Trophoblast cell (in vitro differentiated cells and primary cell): ENCODE data around the gene UPF2.

Experiments
- DNase-seq, 2 donors: peaks; one replicate each; pipeline ENCODE4 v3.0.0-alpha.2; 2016
- H2AFZ ChIP-seq: 2 replicates; pipeline ENCODE4 v1.6.1; 2013; ENCODE audit warnings: low read length, moderate library complexity, mild to moderate bottlenecking; ENCODE audit not compliant: insufficient read depth, poor library complexity
- H2AK5ac ChIP-seq: 2 replicates; pipeline ENCODE4 v1.6.1; 2013; ENCODE audit warnings: mild to moderate bottlenecking, low read length
- H2BK120ac ChIP-seq: 2 replicates; pipeline ENCODE4 v1.6.1; 2013; ENCODE audit warnings: low read length, mild to moderate bottlenecking, moderate library complexity; ENCODE audit not compliant: insufficient read depth, poor library complexity
- H2BK12ac ChIP-seq: 2 replicates; pipeline ENCODE4 v1.6.1; 2013; ENCODE audit warnings: mild to moderate bottlenecking, low read length, moderate library complexity
- H2BK5ac ChIP-seq: 2 replicates; pipeline ENCODE4 v1.6.1; 2013; ENCODE audit warnings: low read length, low read depth, moderate library complexity, mild to moderate bottlenecking; ENCODE audit not compliant: poor library complexity
- H3K14ac ChIP-seq: 2 replicates; pipeline ENCODE4 v1.6.1; 2013; ENCODE audit warnings: mild to moderate bottlenecking, low read length
- H3K18ac ChIP-seq: 2 replicates; pipeline ENCODE4 v1.6.1; 2013; ENCODE audit warnings: mild to moderate bottlenecking, low read length
- H3K23ac ChIP-seq: 2 replicates; pipeline ENCODE4 v1.6.1; 2013; ENCODE audit warnings: low read length
- H3K27ac ChIP-seq: 2 replicates; pipeline ENCODE4 v1.5.1; 2013; ENCODE audit warnings: low read depth, mild to moderate bottlenecking, inconsistent platforms, low read length, moderate library complexity
- H3K27me3 ChIP-seq: 2 replicates; pipeline ENCODE4 v1.6.1; 2013; ENCODE audit warnings: inconsistent platforms, mild to moderate bottlenecking, low read length, moderate library complexity; ENCODE audit not compliant: insufficient read depth
- H3K36me3 ChIP-seq, 2 experiments: 1 replicate in 1 of 2; 2 replicates in 1 of 2; pipeline ENCODE4 v1.6.1; 2013; ENCODE audit warnings: low read length in 2 of 2, mild to moderate bottlenecking in 2 of 2, moderate library complexity in 1 of 2; ENCODE audit not compliant: insufficient read depth in 2 of 2, control insufficient read depth in 1 of 2
- H3K4ac ChIP-seq: 2 replicates; pipeline ENCODE4 v1.6.1; 2013; ENCODE audit warnings: low read depth, mild to moderate bottlenecking, low read length, moderate library complexity
- H3K4me1 ChIP-seq, 2 experiments: 1 replicate in 1 of 2; 2 replicates in 1 of 2; pipeline ENCODE4 v1.6.1; 2013; ENCODE audit warnings: low read length in 2 of 2, mild to moderate bottlenecking in 2 of 2, moderate library complexity in 1 of 2; ENCODE audit not compliant: insufficient read depth in 2 of 2, control insufficient read depth in 1 of 2
- H3K4me2 ChIP-seq: 2 replicates; pipeline ENCODE4 v1.6.1; 2013; ENCODE audit warnings: inconsistent platforms, mild to moderate bottlenecking, low read length, moderate library complexity
- H3K4me3 ChIP-seq: 2 replicates; pipeline ENCODE4 v1.5.1; 2013; ENCODE audit warnings: mild to moderate bottlenecking, low read depth, low read length, inconsistent platforms
- H3K79me1 ChIP-seq: one replicate; pipeline ENCODE4 v1.6.1; 2013; ENCODE audit warnings: low read length
- H3K79me2 ChIP-seq: 2 replicates; pipeline ENCODE4 v1.6.1; 2013; ENCODE audit warnings: low read length, mild to moderate bottlenecking; ENCODE audit not compliant: control insufficient read depth, insufficient read depth, poor library complexity
- H3K9ac ChIP-seq: 2 replicates; pipeline ENCODE4 v1.6.1; 2013; ENCODE audit warnings: mild to moderate bottlenecking, low read length
- H3K9me3 ChIP-seq: 2 replicates; pipeline ENCODE4 v1.6.1; 2013; ENCODE audit warnings: low read depth, mild to moderate bottlenecking, control low read depth, inconsistent platforms, low read length; ENCODE audit not compliant: insufficient read depth
- H4K12ac ChIP-seq: 2 replicates; pipeline ENCODE4 v1.6.1; 2013; ENCODE audit warnings: low read depth, mild to moderate bottlenecking, low read length, moderate library complexity
- H4K8ac ChIP-seq: 2 replicates; pipeline ENCODE4 v1.6.1; 2013; ENCODE audit warnings: low read depth, mild to moderate bottlenecking, low read length, moderate library complexity
- H4K91ac ChIP-seq: one replicate; pipeline ENCODE4 v1.6.1; 2013; ENCODE audit warnings: low read depth, mild to moderate bottlenecking, low read length, moderate library complexity
- WGBS: extraction: QIAGEN DNeasy Blood & Tissue Kit; methylation state at CpG from one replicate; pipeline ENCODE4 v1.1.7; 2013; ENCODE audit warnings: missing lambda C conversion rate; ENCODE audit not compliant: insufficient read length, insufficient coverage; ENCODE audit errors: extremely low coverage; 5-methylcytosine and 5-hydroxymethylcytosine counted together

The UPF2 gene

DNA sequence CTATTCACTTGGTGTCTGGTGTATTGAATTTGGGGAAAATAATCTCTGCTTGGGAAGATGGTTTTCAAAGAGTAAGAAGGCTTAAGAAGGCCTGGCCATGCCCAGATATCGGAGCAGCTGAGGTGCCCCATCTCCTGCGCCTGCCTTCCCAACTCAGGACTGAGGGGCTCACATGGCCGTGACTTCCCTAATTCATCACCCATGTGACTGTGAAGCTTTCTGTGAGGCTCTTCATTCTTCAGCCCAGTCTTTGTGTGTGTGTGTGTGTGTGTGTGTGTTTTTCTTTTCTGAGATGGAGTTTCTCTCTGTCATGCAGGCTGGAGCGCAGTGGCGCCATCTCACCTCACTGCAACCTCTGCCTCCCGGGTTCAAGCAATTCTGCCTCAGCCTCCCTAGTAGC lies 166.3 kb downstream of the UPF2 start:
- Histone ChIP-seq H3K14ac (peak overlapping the region; percentile 87), H2BK120ac (peak overlapping the region; percentile 81), H3K27ac (peak overlapping the region; percentile 63), H3K4me1 (peaks cover 30 to 41% of the 10 kb centered on the region in 2 experiments), H3K18ac (peak overlapping the region; percentile 31), H3K27me3 (no peaks in the 10 kb centered on the region), H2AK5ac (peak overlapping the region; percentile 28), H3K79me2 (peaks cover 4% of the 10 kb centered on the region), H3K4me2 (no peak overlapping the region), H3K36me3 (no peaks in the 10 kb centered on the region), H4K91ac (peak overlapping the region; percentile 81), H3K4me3 (no peak overlapping the region), H4K12ac (no peak overlapping the region), H2BK5ac (peak overlapping the region; percentile 69), H3K4ac (no peak overlapping the region), H2BK12ac (peak overlapping the region; percentile 90), H3K9me3 (no peaks in the 10 kb centered on the region), H3K79me1 (peaks cover 43% of the 10 kb centered on the region), H2AFZ (peak overlapping the region; percentile 38), H4K8ac (peak overlapping the region; percentile 20), H3K23ac (no peak overlapping the region), H3K9ac (no peak overlapping the region)
- no peak for DNase-seq
- no CpG with 5 or more reads among the region's 6 CpGs for WGBS

DNA sequence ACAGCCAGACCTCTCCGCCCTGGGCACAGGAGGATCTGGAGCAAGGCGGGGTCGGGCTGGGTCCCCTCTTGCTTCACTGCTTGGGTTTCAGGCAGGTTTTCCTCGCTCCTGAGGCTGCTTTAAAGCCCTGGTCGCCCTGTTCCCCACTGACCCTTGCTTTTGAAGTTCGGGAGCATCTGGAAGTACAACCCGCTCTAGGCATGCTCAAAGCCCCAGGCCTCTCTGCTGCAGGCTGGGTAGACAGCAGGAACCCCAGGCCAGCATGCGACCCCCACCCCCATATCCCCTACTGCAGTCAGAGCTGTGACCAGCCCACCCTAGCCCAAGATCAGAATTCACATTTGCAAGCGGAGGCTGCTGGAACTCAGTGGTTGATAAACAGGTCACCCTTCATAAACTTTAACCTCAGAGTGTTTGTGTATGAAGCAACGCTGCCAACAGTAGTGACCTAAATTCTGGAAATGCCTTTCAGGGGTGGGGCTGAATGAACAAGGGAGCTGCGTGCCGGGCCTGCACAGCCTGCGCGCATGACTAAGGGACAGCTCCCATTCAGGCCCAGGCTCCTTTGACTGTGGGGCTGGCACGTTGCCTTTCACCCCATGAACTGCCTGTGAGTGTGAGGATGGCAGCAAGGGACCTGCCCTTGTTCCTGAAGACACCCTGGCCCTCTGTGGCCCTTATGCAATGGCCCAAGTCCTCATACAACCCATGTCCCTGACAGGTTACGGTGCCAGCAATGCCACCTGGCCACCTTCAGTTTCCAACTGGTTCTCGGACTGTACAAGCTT lies 166.9 kb downstream of the UPF2 start:
- no peak overlapping the region for H3K23ac ChIP-seq
- H3K4me1 ChIP-seq = peaks cover 27 to 42% of the 10 kb centered on the region in 2 experiments
- H4K8ac ChIP-seq = peak overlapping the region; percentile 83
- peak; percentile 95 to 98 for DNase-seq
- H3K4me2 ChIP-seq = peak overlapping the region; percentile 46
- peak overlapping the region; percentile 94 for H4K91ac ChIP-seq
- H3K27me3 ChIP-seq = no peaks in the 10 kb centered on the region
- peak overlapping the region; percentile 93 for H3K18ac ChIP-seq
- H3K79me2 ChIP-seq = peaks cover 4% of the 10 kb centered on the region
- H2AFZ ChIP-seq = peak overlapping the region; percentile 38
- peak overlapping the region; percentile 90 for H2BK12ac ChIP-seq
- H4K12ac ChIP-seq = peak overlapping the region; percentile 58
- H3K4me3 ChIP-seq = peak overlapping the region; percentile 25
- peak overlapping the region; percentile 92 for H2BK5ac ChIP-seq
- peak overlapping the region; percentile 92 for H3K27ac ChIP-seq
- peak overlapping the region; percentile 97 for H2AK5ac ChIP-seq
- H3K9me3 ChIP-seq = no peaks in the 10 kb centered on the region
- no CpG with 5 or more reads among the region's 17 CpGs for WGBS
- H3K9ac ChIP-seq = no peak overlapping the region
- H3K79me1 ChIP-seq = peaks cover 42% of the 10 kb centered on the region
- peak overlapping the region; percentile 96 for H3K14ac ChIP-seq
- H3K4ac ChIP-seq = peak overlapping the region; percentile 42
- H2BK120ac ChIP-seq = peak overlapping the region; percentile 81
- no peaks in the 10 kb centered on the region for H3K36me3 ChIP-seq

DNA sequence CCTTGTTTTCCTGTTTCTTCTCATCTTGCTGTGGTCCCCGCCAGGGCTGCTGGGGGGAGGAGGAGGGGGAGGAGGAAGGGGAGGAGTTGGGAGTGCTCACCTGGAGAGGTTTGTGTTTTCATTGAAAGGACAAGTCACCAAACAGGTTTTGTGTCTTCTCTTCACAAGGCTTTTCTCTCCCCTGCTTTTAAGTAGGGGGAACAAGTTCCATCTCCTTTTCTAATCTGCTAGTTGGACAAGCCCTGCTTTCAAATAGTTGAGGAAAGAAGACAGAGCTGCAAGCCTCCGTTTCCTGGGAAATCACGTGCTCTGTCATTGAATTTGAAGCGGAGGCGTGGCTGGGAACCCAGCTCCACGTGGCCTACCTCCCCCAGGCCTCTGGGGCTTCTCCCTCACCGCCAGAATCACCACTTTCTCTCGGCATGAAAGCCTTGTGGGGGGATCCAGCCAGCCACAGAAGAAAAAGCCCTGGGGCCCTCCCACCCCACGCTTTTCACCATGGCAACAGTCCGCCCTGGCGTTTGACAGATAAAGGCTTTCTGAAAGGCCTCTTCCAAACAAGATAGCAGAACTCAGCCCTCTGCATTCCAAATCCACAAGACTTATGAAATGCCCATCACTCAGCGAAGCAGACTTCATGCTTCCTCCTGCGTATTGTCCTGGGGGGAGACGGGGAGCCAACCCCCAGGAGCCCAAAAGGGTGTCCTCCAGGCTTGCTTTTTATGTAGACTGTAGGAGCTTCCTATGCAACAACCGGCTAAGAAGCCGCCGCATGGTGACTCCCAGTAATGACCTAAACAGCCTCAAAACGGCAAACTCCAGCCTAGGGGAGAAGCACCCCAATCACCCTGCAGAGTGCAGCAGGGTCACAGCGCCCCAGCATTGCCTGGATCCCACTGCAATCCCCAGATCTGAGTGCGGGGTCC lies 167.8 kb downstream of the UPF2 start:
- peak overlapping the region; percentile 83 for H4K8ac ChIP-seq
- peak overlapping the region; percentile 94 for H2AK5ac ChIP-seq
- peak overlapping the region; percentile 41 for H3K4ac ChIP-seq
- no peak overlapping the region for H3K9ac ChIP-seq
- peak overlapping the region; percentile 94 for H4K91ac ChIP-seq
- H3K14ac ChIP-seq = peak overlapping the region; percentile 96
- peaks cover 4% of the 10 kb centered on the region for H3K79me2 ChIP-seq
- peaks cover 36% of the 10 kb centered on the region for H3K79me1 ChIP-seq
- H2BK120ac ChIP-seq = peak overlapping the region; percentile 69
- WGBS = no CpG with 5 or more reads among the region's 20 CpGs
- no peaks in the 10 kb centered on the region for H3K27me3 ChIP-seq
- peak; percentile 77 to 91 for DNase-seq
- H3K36me3 ChIP-seq = peaks cover 0 to 4% of the 10 kb centered on the region in 2 experiments
- peak overlapping the region; percentile 92 for H2BK5ac ChIP-seq
- peak overlapping the region; percentile 43 for H2BK12ac ChIP-seq
- no peak overlapping the region for H3K23ac ChIP-seq
- peak overlapping the region; percentile 46 for H3K4me2 ChIP-seq
- H3K4me1 ChIP-seq = peaks cover 20 to 39% of the 10 kb centered on the region in 2 experiments
- peak overlapping the region; percentile 92 for H3K27ac ChIP-seq
- no peaks in the 10 kb centered on the region for H3K9me3 ChIP-seq
- peak overlapping the region; percentile 93 for H3K18ac ChIP-seq
- H3K4me3 ChIP-seq = no peak overlapping the region
- H4K12ac ChIP-seq = peak overlapping the region; percentile 58
- H2AFZ ChIP-seq = peak overlapping the region; percentile 26

DNA sequence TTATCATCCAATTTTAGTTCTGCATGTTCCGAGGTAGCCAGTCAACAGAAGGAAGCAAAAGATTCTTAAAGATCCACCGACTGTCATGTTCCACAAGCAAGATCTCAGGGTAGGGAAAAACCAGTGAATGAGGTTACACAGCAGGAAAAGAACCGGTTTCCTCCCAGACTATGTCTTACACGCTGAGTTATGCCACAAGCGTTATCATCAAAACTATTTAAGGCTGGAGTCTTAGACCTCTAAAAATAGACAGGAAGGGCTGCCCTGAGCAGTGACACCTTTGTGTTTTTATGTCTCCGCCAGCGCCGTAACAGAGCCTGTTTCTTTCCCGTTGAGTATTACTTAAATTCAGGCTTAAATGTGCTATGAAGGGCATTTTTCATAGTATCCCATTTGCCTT lies 171.1 kb downstream of the UPF2 start:
- WGBS = no CpG with 5 or more reads among the region's 9 CpGs
- peaks cover 4% of the 10 kb centered on the region for H3K79me2 ChIP-seq

More for the DNA sequence above, 171.1 kb downstream of the UPF2 start:
- Histone ChIP-seq H3K9me3 (no peaks in the 10 kb centered on the region), H2BK5ac (no peak overlapping the region), H4K8ac (no peak overlapping the region), H3K79me1 (peaks cover 23% of the 10 kb centered on the region), H3K27me3 (no peaks in the 10 kb centered on the region), H3K36me3 (peaks cover 8 to 14% of the 10 kb centered on the region in 2 experiments), H3K9ac (no peak overlapping the region), H3K14ac (no peak overlapping the region), H3K4me3 (no peak overlapping the region), H2BK12ac (no peak overlapping the region), H2BK120ac (no peak overlapping the region), H2AK5ac (no peak overlapping the region), H3K4me2 (no peak overlapping the region), H2AFZ (no peak overlapping the region), H3K23ac (no peak overlapping the region), H3K4ac (no peak overlapping the region), H3K4me1 (peaks cover 23 to 33% of the 10 kb centered on the region in 2 experiments), H3K27ac (peak overlapping the region; percentile 49), H4K12ac (no peak overlapping the region), H4K91ac (no peak overlapping the region), H3K18ac (no peak overlapping the region)
- DNase-seq = peak; percentile 81 to 94
